GM23248 (cell line): ENCODE measurements around the gene HSPD1.

ENCODE experiments used
- EZH2 ChIP-seq: fragments of 200-600 bp; sonication (generic); IDR thresholded peaks from 2 replicates; pipeline ENCODE4 v1.6.1; 2018; ENCODE audit warnings: antibody characterized with exemption, mild to moderate bottlenecking; ENCODE audit not compliant: insufficient read depth, poor library complexity, severe bottlenecking
- EZH2phosphoT487 ChIP-seq: fragments of 200-600 bp; sonication (generic); IDR thresholded peaks from 2 replicates; pipeline ENCODE4 v1.6.1; 2018; ENCODE audit warnings: antibody characterized with exemption, moderate library complexity, mild to moderate bottlenecking, low read depth; ENCODE audit not compliant: insufficient read depth

DNA sequence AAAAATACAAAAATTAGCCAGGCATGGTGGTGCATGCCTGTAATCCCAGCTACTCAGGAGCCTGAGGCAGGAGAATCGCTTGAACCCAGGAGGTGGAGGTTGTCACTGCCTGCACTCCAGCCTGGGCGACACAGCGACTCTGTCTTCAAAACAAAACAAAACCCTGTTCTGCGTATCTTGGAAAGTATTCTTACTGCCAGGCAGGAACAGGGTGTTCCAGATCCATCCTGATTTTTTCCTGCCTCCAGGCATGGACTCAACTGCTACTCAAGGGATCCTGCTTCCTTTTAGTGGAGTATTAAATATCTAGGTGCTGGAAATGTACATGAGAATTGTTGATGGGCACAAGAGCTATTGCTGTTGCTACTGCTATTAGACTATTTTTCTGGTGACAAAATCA is 12.3 kb downstream of the HSPD1 start:
- TF ChIP-seq EZH2phosphoT487 (no peak), EZH2 (no peak)
